ENCODE measurements around the gene ATP5F1E. TPM values are rescaled to one million over a fixed set of nuclear protein-coding genes. Genes with fewer than 3 reads are reported as not detected.

The ATP5F1E gene
- total and polyA plus RNA-seq, 2 experiments from 2014 or later, result 12.9 to 211 TPM

DNA sequence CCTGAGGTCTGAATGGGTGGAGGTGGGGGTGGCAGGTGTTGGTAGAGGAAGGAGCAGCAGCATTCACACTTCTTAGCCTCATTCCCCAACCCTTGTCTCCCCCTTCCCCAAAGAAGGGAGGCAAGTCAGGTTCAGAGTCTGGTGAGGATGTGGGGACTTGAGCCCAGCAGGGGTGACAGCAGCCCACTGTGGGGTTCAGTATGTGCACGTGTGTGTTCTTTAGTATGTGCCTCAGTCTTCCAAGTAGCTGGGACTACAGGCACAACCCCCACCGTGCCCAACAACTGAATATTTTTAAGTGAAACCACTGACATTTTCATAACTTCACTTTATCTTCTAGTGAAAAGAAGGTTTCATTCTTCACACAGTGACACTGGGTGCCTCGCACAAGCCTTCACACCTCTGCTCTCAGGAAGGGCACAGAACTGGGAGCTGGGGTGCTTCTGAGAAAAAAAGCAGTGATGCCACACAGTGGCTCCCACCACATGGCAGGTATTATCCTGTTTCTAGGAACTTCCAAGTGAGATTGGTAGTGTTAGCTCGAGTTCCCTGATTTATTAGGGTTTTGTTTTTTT, 43.9 kb upstream of the ATP5F1E start:
- Mint-ChIP-seq H3K27ac (no peak overlapping the region), H3K4me1 (peaks cover 5% of the 10 kb centered on the region; the same call in 2 of the 3 replicates), H3K4me3 (no peak overlapping the region), H3K9me3 (no peaks in the 10 kb centered on the region), H3K36me3 (ENCODE audit: low read depth) (no peaks in the 10 kb centered on the region), H3K27me3 (ENCODE audit: insufficient read depth, low read depth, poor library complexity) (peaks cover 3% of the 10 kb centered on the region)
- no peak overlapping the region for H3K4me2 ChIP-seq
- H3K27me3 ChIP-seq (ENCODE audit: insufficient read depth), result no peaks in the 10 kb centered on the region
- DNase-seq (ENCODE audit: low spot score), result no peak
- no peaks in the 10 kb centered on the region for H3F3A ChIP-seq (replicated peaks; ENCODE audit: low read depth)
- H2AFZ ChIP-seq, result no peak overlapping the region
- H3K9me2 ChIP-seq (ENCODE audit: insufficient read depth), result no peaks in the 10 kb centered on the region
- TF ChIP-seq, protein P1, sequence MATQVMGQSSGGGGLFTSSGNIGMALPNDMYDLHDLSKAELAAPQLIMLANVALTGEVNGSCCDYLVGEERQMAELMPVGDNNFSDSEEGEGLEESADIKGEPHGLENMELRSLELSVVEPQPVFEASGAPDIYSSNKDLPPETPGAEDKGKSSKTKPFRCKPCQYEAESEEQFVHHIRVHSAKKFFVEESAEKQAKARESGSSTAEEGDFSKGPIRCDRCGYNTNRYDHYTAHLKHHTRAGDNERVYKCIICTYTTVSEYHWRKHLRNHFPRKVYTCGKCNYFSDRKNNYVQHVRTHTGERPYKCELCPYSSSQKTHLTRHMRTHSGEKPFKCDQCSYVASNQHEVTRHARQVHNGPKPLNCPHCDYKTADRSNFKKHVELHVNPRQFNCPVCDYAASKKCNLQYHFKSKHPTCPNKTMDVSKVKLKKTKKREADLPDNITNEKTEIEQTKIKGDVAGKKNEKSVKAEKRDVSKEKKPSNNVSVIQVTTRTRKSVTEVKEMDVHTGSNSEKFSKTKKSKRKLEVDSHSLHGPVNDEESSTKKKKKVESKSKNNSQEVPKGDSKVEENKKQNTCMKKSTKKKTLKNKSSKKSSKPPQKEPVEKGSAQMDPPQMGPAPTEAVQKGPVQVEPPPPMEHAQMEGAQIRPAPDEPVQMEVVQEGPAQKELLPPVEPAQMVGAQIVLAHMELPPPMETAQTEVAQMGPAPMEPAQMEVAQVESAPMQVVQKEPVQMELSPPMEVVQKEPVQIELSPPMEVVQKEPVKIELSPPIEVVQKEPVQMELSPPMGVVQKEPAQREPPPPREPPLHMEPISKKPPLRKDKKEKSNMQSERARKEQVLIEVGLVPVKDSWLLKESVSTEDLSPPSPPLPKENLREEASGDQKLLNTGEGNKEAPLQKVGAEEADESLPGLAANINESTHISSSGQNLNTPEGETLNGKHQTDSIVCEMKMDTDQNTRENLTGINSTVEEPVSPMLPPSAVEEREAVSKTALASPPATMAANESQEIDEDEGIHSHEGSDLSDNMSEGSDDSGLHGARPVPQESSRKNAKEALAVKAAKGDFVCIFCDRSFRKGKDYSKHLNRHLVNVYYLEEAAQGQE (IDR thresholded peaks at IDR 0.05; ENCODE audit: unreplicated experiment), result no peak
- no peak for TF ChIP-seq EZH2 (IDR thresholded peaks at IDR 0.05; ENCODE audit: low read depth, unreplicated experiment)
- TF ChIP-seq, protein P2, sequence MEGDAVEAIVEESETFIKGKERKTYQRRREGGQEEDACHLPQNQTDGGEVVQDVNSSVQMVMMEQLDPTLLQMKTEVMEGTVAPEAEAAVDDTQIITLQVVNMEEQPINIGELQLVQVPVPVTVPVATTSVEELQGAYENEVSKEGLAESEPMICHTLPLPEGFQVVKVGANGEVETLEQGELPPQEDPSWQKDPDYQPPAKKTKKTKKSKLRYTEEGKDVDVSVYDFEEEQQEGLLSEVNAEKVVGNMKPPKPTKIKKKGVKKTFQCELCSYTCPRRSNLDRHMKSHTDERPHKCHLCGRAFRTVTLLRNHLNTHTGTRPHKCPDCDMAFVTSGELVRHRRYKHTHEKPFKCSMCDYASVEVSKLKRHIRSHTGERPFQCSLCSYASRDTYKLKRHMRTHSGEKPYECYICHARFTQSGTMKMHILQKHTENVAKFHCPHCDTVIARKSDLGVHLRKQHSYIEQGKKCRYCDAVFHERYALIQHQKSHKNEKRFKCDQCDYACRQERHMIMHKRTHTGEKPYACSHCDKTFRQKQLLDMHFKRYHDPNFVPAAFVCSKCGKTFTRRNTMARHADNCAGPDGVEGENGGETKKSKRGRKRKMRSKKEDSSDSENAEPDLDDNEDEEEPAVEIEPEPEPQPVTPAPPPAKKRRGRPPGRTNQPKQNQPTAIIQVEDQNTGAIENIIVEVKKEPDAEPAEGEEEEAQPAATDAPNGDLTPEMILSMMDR (conservative IDR thresholded peaks at IDR 0.05; ENCODE audit: low read depth in 2 of 2), result no peak
- TF ChIP-seq ZNF114 (CRISPR knock-in tag; IDR thresholded peaks at IDR 0.05), result no peak
- TF ChIP-seq CREB1 (CRISPR knock-in tag; IDR thresholded peaks at IDR 0.05; ENCODE audit: low read depth), result no peak
- TF ChIP-seq ZNF331 (CRISPR knock-in tag; IDR thresholded peaks at IDR 0.05; ENCODE audit: low read depth), result no peak
- no peak for TF ChIP-seq POLR2AphosphoS5 (IDR thresholded peaks at IDR 0.05; ENCODE audit: low read depth)
- TF ChIP-seq STAT1 (IDR thresholded peaks at IDR 0.05; ENCODE audit: unreplicated experiment), result no peak
- TF ChIP-seq NANOG (IDR thresholded peaks at IDR 0.05; ENCODE audit: borderline replicate concordance), result no peak
- TF ChIP-seq JUNB (IDR thresholded peaks at IDR 0.05; ENCODE audit: unreplicated experiment), result no peak
- TF ChIP-seq EZH2phosphoT487 (IDR thresholded peaks at IDR 0.05; ENCODE audit: unreplicated experiment), result no peak
- TF ChIP-seq, protein P3, sequence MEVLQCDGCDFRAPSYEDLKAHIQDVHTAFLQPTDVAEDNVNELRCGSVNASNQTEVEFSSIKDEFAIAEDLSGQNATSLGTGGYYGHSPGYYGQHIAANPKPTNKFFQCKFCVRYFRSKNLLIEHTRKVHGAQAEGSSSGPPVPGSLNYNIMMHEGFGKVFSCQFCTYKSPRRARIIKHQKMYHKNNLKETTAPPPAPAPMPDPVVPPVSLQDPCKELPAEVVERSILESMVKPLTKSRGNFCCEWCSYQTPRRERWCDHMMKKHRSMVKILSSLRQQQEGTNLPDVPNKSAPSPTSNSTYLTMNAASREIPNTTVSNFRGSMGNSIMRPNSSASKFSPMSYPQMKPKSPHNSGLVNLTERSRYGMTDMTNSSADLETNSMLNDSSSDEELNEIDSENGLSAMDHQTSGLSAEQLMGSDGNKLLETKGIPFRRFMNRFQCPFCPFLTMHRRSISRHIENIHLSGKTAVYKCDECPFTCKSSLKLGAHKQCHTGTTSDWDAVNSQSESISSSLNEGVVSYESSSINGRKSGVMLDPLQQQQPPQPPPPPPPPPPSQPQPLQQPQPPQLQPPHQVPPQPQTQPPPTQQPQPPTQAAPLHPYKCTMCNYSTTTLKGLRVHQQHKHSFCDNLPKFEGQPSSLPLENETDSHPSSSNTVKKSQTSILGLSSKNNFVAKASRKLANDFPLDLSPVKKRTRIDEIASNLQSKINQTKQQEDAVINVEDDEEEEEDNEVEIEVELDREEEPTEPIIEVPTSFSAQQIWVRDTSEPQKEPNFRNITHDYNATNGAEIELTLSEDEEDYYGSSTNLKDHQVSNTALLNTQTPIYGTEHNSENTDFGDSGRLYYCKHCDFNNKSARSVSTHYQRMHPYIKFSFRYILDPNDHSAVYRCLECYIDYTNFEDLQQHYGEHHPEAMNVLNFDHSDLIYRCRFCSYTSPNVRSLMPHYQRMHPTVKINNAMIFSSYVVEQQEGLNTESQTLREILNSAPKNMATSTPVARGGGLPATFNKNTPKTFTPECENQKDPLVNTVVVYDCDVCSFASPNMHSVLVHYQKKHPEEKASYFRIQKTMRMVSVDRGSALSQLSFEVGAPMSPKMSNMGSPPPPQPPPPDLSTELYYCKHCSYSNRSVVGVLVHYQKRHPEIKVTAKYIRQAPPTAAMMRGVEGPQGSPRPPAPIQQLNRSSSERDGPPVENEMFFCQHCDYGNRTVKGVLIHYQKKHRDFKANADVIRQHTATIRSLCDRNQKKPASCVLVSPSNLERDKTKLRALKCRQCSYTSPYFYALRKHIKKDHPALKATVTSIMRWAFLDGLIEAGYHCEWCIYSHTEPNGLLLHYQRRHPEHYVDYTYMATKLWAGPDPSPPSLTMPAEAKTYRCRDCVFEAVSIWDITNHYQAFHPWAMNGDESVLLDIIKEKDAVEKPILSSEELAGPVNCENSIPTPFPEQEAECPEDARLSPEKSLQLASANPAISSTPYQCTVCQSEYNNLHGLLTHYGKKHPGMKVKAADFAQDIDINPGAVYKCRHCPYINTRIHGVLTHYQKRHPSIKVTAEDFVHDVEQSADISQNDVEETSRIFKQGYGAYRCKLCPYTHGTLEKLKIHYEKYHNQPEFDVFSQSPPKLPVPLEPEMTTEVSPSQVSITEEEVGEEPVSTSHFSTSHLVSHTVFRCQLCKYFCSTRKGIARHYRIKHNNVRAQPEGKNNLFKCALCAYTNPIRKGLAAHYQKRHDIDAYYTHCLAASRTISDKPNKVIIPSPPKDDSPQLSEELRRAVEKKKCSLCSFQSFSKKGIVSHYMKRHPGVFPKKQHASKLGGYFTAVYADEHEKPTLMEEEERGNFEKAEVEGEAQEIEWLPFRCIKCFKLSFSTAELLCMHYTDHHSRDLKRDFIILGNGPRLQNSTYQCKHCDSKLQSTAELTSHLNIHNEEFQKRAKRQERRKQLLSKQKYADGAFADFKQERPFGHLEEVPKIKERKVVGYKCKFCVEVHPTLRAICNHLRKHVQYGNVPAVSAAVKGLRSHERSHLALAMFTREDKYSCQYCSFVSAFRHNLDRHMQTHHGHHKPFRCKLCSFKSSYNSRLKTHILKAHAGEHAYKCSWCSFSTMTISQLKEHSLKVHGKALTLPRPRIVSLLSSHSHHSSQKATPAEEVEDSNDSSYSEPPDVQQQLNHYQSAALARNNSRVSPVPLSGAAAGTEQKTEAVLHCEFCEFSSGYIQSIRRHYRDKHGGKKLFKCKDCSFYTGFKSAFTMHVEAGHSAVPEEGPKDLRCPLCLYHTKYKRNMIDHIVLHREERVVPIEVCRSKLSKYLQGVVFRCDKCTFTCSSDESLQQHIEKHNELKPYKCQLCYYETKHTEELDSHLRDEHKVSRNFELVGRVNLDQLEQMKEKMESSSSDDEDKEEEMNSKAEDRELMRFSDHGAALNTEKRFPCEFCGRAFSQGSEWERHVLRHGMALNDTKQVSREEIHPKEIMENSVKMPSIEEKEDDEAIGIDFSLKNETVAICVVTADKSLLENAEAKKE (CRISPR knock-in tag; IDR thresholded peaks at IDR 0.05), result no peak
- ATAC-seq, result no peak
- H3K4me3 ChIP-seq, result no peak overlapping the region
- H3K36me3 ChIP-seq (ENCODE audit: insufficient read depth), result no peaks in the 10 kb centered on the region
- no peaks in the 10 kb centered on the region for H4K20me1 ChIP-seq (replicated peaks; ENCODE audit: insufficient read depth)
- no peak overlapping the region for H3K27ac ChIP-seq (ENCODE audit: low read depth)
- no peaks in the 10 kb centered on the region for H3K4me1 ChIP-seq (ENCODE audit: insufficient read depth)
- H3K79me2 ChIP-seq (replicated peaks; ENCODE audit: insufficient read depth), result no peaks in the 10 kb centered on the region
